DND-41 (cell line): ENCODE data around the gene ARHGAP21.

Experiments used
- ATAC-seq: fragments of 200-7000 bp; cut with Tn5 transposase; 3 replicates; pipeline ENCODE4 v1.9.1; 2021; ENCODE audit warnings: low read depth; ENCODE audit not compliant: insufficient read depth
- DNase-seq: peaks from one replicate; pipeline ENCODE4 v3.0.0-alpha.2; 2020
- H2AFZ ChIP-seq: 2 replicates; pipeline ENCODE4 v1.6.0; 2012; ENCODE audit warnings: low read depth, low read length
- H3K27ac ChIP-seq: 2 replicates; pipeline ENCODE4 v1.5.1; 2012; ENCODE audit warnings: low read length, inconsistent platforms
- H3K27me3 ChIP-seq: fragments of 200-600 bp; sonication (generic); 2 replicates; pipeline ENCODE4 v1.6.0; 2012; ENCODE audit warnings: low read length, mild to moderate bottlenecking, inconsistent platforms; ENCODE audit not compliant: insufficient read depth, poor library complexity
- H3K36me3 ChIP-seq: 2 replicates; pipeline ENCODE4 v1.5.1; 2012; ENCODE audit warnings: low read length, inconsistent platforms; ENCODE audit not compliant: insufficient read depth
- H3K4me1 ChIP-seq: 2 replicates; pipeline ENCODE4 v1.5.1; 2012; ENCODE audit warnings: mild to moderate bottlenecking, low read length; ENCODE audit not compliant: insufficient read depth
- H3K4me2 ChIP-seq: 2 replicates; pipeline ENCODE4 v1.6.0; 2012; ENCODE audit warnings: mild to moderate bottlenecking, moderate library complexity, low read length, inconsistent platforms; ENCODE audit not compliant: insufficient read depth
- H3K4me3 ChIP-seq, 2 experiments: fragments of 200-600 bp in 1 of 2; shearing (Covaris generic) in 1 of 2; 2 replicates each; pipeline ENCODE4 v1.5.1; 2012 to 2016; ENCODE audit warnings: inconsistent platforms in 2 of 2, low read length in 2 of 2, mild to moderate bottlenecking in 2 of 2, low read depth in 1 of 2, moderate library complexity in 1 of 2
- H3K79me2 ChIP-seq: 2 replicates; pipeline ENCODE4 v1.6.0; 2012; ENCODE audit warnings: low read length, inconsistent platforms; ENCODE audit not compliant: insufficient read depth
- H3K9ac ChIP-seq: 2 replicates; pipeline ENCODE4 v1.6.0; 2012; ENCODE audit warnings: low read depth, mild to moderate bottlenecking, inconsistent platforms, low read length, moderate library complexity
- H3K9me3 ChIP-seq: 2 replicates; pipeline ENCODE4 v1.5.1; 2012; ENCODE audit warnings: low read length, moderate library complexity, mild to moderate bottlenecking, inconsistent platforms; ENCODE audit not compliant: insufficient read depth, severe bottlenecking
- H4K20me1 ChIP-seq: 2 replicates; pipeline ENCODE4 v1.6.0; 2012; ENCODE audit warnings: low read length; ENCODE audit not compliant: insufficient read depth
- CTCF ChIP-seq: IDR thresholded peaks from 2 replicates; pipeline ENCODE4 v1.5.1; 2012; ENCODE audit warnings: borderline replicate concordance, low read length, moderate library complexity, mild to moderate bottlenecking; ENCODE audit not compliant: poor library complexity, severe bottlenecking; ENCODE audit errors: extremely low read depth
- EZH2 ChIP-seq: IDR thresholded peaks from 3 replicates; pipeline ENCODE4 v1.6.1; 2012; ENCODE audit warnings: borderline replicate concordance, low read depth, mild to moderate bottlenecking, moderate library complexity, low read length, inconsistent platforms; ENCODE audit not compliant: severe bottlenecking

Gene ARHGAP21

DNA sequence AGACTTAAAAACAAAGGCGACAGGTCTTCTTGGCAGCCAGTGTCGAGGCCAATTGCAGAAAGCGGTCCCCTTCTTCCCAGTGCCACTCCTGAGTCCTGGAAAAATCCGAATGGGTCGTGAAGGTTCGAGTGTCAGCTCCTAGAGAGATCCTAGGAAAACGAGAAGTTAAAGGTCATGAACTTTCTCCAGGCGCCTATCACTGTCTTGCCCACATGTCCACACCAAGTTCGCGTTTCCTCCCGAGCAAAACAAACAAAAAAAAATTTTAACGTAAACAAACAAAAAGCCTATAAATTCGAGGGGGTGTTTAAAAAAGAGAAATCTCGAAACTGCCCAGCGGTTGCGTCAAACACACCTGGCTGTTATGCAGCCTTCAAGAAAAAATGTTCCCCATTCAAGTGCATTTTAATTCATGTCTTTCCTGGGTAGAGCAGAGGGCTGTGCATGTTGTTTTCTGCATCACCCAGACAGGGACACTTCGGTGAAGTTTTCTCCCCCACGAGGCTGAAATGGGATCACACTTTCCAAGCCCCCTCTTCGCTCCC lies 1.5 kb downstream of the ARHGAP21 start:
- Histone ChIP-seq H3K79me2 (peaks cover 60% of the 10 kb centered on the region), H2AFZ (peak overlapping the region; percentile 53), H4K20me1 (peaks cover 48% of the 10 kb centered on the region), H3K27ac (peak overlapping the region; percentile 78), H3K9ac (peak overlapping the region; percentile 80), H3K4me3 (peak overlapping the region; percentile 76 to 82; a peak in 3 of 4 replicates), H3K36me3 (peaks cover 38% of the 10 kb centered on the region), H3K27me3 (no peaks in the 10 kb centered on the region), H3K4me2 (peak overlapping the region; percentile 79), H3K9me3 (no peaks in the 10 kb centered on the region), H3K4me1 (peaks cover 59% of the 10 kb centered on the region)
- TF ChIP-seq CTCF, result no peak
- no peak for TF ChIP-seq EZH2
- DNase-seq (no peak), ATAC-seq (no peak; the same call in 1 of the 3 replicates)

GRCh38 chr10:24721229-24722106 lies 2.2 kb downstream of the ARHGAP21 start:
- Histone ChIP-seq H3K4me2 (peak overlapping the region; percentile 79), H3K36me3 (peaks cover 45% of the 10 kb centered on the region), H2AFZ (no peak overlapping the region), H3K9ac (peak overlapping the region; percentile 80), H3K4me1 (peaks cover 67% of the 10 kb centered on the region), H3K27me3 (no peaks in the 10 kb centered on the region), H3K27ac (peak overlapping the region; percentile 52), H4K20me1 (peaks cover 55% of the 10 kb centered on the region), H3K9me3 (no peaks in the 10 kb centered on the region), H3K79me2 (peaks cover 67% of the 10 kb centered on the region), H3K4me3 (peak overlapping the region; percentile 21 to 82; a peak in 3 of 4 replicates)
- no peak for ATAC-seq
- no peak for TF ChIP-seq CTCF
- no peak for TF ChIP-seq EZH2
- peak; percentile 14 for DNase-seq

GRCh38 chr10:24720096-24720495 lies 3.6 kb downstream of the ARHGAP21 start:
- Histone ChIP-seq H2AFZ (no peak overlapping the region), H3K9me3 (no peaks in the 10 kb centered on the region), H4K20me1 (peaks cover 61% of the 10 kb centered on the region), H3K27ac (peak overlapping the region; percentile 52), H3K4me1 (peaks cover 71% of the 10 kb centered on the region), H3K4me3 (peak overlapping the region; percentile 21 to 82; a peak in 3 of 4 replicates), H3K36me3 (peaks cover 52% of the 10 kb centered on the region), H3K27me3 (no peaks in the 10 kb centered on the region), H3K4me2 (peak overlapping the region; percentile 79), H3K9ac (peak overlapping the region; percentile 80), H3K79me2 (peaks cover 81% of the 10 kb centered on the region)
- ATAC-seq (no peak), DNase-seq (no peak)
- TF ChIP-seq CTCF (no peak), EZH2 (no peak)
